K562 (cell line): ENCODE data around the gene SLC38A10. TPM values are rescaled to one million over a fixed set of nuclear protein-coding genes. Genes with fewer than 3 reads are reported as not detected.
A peak's percentile ranks its signal among the peaks of the same experiment; 100 is the strongest.

Experiments used
- ATAC-seq: fragments of 200-7000 bp; cut with Tn5 transposase; 3 replicates; pipeline ENCODE4 v1.9.1; 2020; ENCODE audit warnings: moderate library complexity
- BruUV-seq: library from RNA; stranded (reverse); fragments of 400-500 nt; replicated peaks from 2 replicates; lab custom pipeline; 2021; lab: Mats Ljungman, UMichigan
- CTCF ChIA-PET: fragments of 300-600 bp; formaldehyde crosslinking; extraction: SDS; loops from one replicate; lab custom pipeline; 2021; ENCODE audit warnings: low intra/inter-chr PET ratio; lab: Yijun Ruan, JAX
- POLR2A ChIA-PET: fragments of 300-600, 350-650 bp; sonication (Branson Sonifier 250); formaldehyde crosslinking; extraction: SDS; loops from one replicate; lab custom pipeline; 2021; ENCODE audit warnings: antibody characterized with exemption, inconsistent platforms; lab: Yijun Ruan, JAX
- DNase-seq, 4 experiments: peaks; one replicate each; pipeline versions ENCODE4 v3.0.0 to v3.0.0-alpha.2; 2011 to 2018; ENCODE audit warnings: low spot score in 3 of 4, mixed read lengths in 3 of 4; ENCODE audit errors: extremely low read depth in 1 of 4
- FAIRE-seq: peaks from 2 replicates; lab custom pipeline; 2011; peaks lifted over from hg19 to GRCh38; lab: Jason Lieb, UNC
- H2AFZ ChIP-seq: 2 replicates; pipeline ENCODE4 v1.6.0; 2011; ENCODE audit warnings: low read depth, low read length, control low read depth, inconsistent platforms
- H3K27ac ChIP-seq: fragments of 200-600 bp; 3 replicates; pipeline ENCODE4 v1.8.0; 2011; ENCODE audit warnings: low read depth, mild to moderate bottlenecking, control low read depth, inconsistent platforms, low read length, moderate library complexity, mixed read lengths; ENCODE audit errors: extremely low read depth
- H3K27me3 ChIP-seq, 2 experiments: fragments of 300-600 bp in 1 of 2; 2 replicates in 1 of 2; 3 replicates in 1 of 2; pipeline versions ENCODE4 v1.6.0 to v1.8.0; 2011; ENCODE audit warnings: inconsistent platforms in 2 of 2, low read length in 2 of 2, mild to moderate bottlenecking in 1 of 2, mixed read lengths in 1 of 2, moderate library complexity in 1 of 2; ENCODE audit not compliant: control insufficient read depth in 2 of 2, insufficient read depth in 2 of 2
- H3K36me3 ChIP-seq: fragments of 300-600 bp; 3 replicates; pipeline ENCODE4 v1.8.0; 2011; ENCODE audit warnings: mild to moderate bottlenecking, low read length, inconsistent platforms; ENCODE audit not compliant: control insufficient read depth, insufficient read depth
- H3K4me1 ChIP-seq, 2 experiments: fragments of 200-600 bp in 1 of 2; replicated peaks in 1 of 2; 2 replicates in 1 of 2; 3 replicates in 1 of 2; pipeline versions ENCODE4 v1.5.1 to v1.8.0; 2011; ENCODE audit warnings: inconsistent platforms in 2 of 2, low read length in 2 of 2, mild to moderate bottlenecking in 1 of 2, mixed read lengths in 1 of 2, moderate library complexity in 1 of 2; ENCODE audit not compliant: control insufficient read depth in 2 of 2, insufficient read depth in 2 of 2
- H3K4me2 ChIP-seq: 2 replicates; pipeline ENCODE4 v1.6.1; 2011; ENCODE audit warnings: low read length, control low read depth, inconsistent platforms, mixed read lengths; ENCODE audit not compliant: insufficient read depth
- H3K4me3 ChIP-seq: fragments of 200-600 bp; sonication (generic), shearing (Covaris generic); 2 replicates; pipeline ENCODE4 v1.5.1; 2016; ENCODE audit warnings: control low read depth, inconsistent platforms
- H3K79me2 ChIP-seq: fragments of 200-600 bp; 3 replicates; pipeline ENCODE4 v1.8.0; 2011; ENCODE audit warnings: low read length, inconsistent platforms; ENCODE audit not compliant: control insufficient read depth, insufficient read depth
- H3K9ac ChIP-seq, 2 experiments: 2 replicates each; pipeline versions ENCODE4 v1.6.0 to v1.6.1; 2011; ENCODE audit warnings: low read depth in 2 of 2, low read length in 2 of 2, control low read depth in 1 of 2, inconsistent platforms in 1 of 2, mild to moderate bottlenecking in 1 of 2, mixed read lengths in 1 of 2; ENCODE audit not compliant: insufficient read depth in 1 of 2
- H3K9me1 ChIP-seq: one replicate; pipeline ENCODE4 v1.6.0; 2011; ENCODE audit warnings: inconsistent platforms, mild to moderate bottlenecking, low read length, moderate library complexity; ENCODE audit not compliant: control insufficient read depth, insufficient read depth
- H3K9me3 ChIP-seq: replicated peaks from 2 replicates; pipeline ENCODE4 v1.5.1; 2011; ENCODE audit warnings: low read depth, low read length, inconsistent platforms; ENCODE audit not compliant: control insufficient read depth, insufficient read depth
- H4K20me1 ChIP-seq: replicated peaks from 2 replicates; pipeline ENCODE4 v1.6.1; 2011; ENCODE audit warnings: low read length, inconsistent platforms, mixed read lengths; ENCODE audit not compliant: control insufficient read depth, insufficient read depth
- CBFA2T3 ChIP-seq: fragments of 450-650 bp; IDR thresholded peaks from 2 replicates; pipeline ENCODE4 v1.6.1; 2017
- CBX1 ChIP-seq: sonication (generic); IDR thresholded peaks from 2 replicates; pipeline ENCODE4 v1.6.1; 2016; ENCODE audit warnings: antibody characterized with exemption, low read depth, mild to moderate bottlenecking
- ETS1 ChIP-seq: conservative IDR thresholded peaks from 2 replicates; pipeline ENCODE4 v1.6.1; 2011; ENCODE audit warnings: low read depth, mild to moderate bottlenecking, low read length; ENCODE audit not compliant: control insufficient read depth
- KDM1A ChIP-seq, 2 experiments: fragments of 450-650 bp; IDR thresholded peaks; 2 replicates each; pipeline ENCODE4 v1.6.1; 2016; ENCODE audit warnings: mild to moderate bottlenecking in 2 of 2
- RAD21 ChIP-seq, 2 experiments: fragments of 250-450 bp in 1 of 2; fragments of 450-650 bp in 1 of 2; sonication (Bioruptor Pico) in 1 of 2; formaldehyde crosslinking in 1 of 2; IDR thresholded peaks in 1 of 2; conservative IDR thresholded peaks in 1 of 2; 2 replicates each; pipeline versions ENCODE4 v1.4.0 to v1.8.0; 2020 to 2022; ENCODE audit warnings: mild to moderate bottlenecking in 2 of 2, moderate library complexity in 1 of 2
- SPI1 ChIP-seq: IDR thresholded peaks from 2 replicates; pipeline ENCODE4 v1.6.1; 2011; ENCODE audit warnings: low read depth, low read length, control low read depth, borderline replicate concordance
- TAF7 ChIP-seq: fragments of 450-650 bp; IDR thresholded peaks from 2 replicates; pipeline ENCODE4 v1.6.1; 2016; ENCODE audit warnings: missing genetic modification characterization, missing compliant biosample characterization
- YBX1 ChIP-seq: fragments of 450-650 bp; IDR thresholded peaks from 2 replicates; pipeline ENCODE4 v1.7.1; 2016; ENCODE audit warnings: mild to moderate bottlenecking
- YY1 ChIP-seq, 3 experiments: IDR thresholded peaks; 2 replicates each; pipeline ENCODE4 v1.6.1; 2011; ENCODE audit warnings: low read length in 2 of 3, mild to moderate bottlenecking in 2 of 3, moderate library complexity in 2 of 3, borderline replicate concordance in 1 of 3, control low read depth in 1 of 3, low read depth in 1 of 3; ENCODE audit not compliant: insufficient read depth in 3 of 3, insufficient replicate concordance in 2 of 3, control insufficient read depth in 1 of 3, insufficient read length in 1 of 3; ENCODE audit errors: extremely low read depth in 1 of 3
- ZNF436 ChIP-seq: fragments of 250-450, 450-650 bp; sonication (Bioruptor Pico); formaldehyde crosslinking; IDR thresholded peaks from 2 replicates; pipeline ENCODE4 v1.7.0; 2020; ENCODE audit warnings: mild to moderate bottlenecking
- ZNF583 ChIP-seq: fragments of 250-450 bp; sonication (Bioruptor Pico); IDR thresholded peaks from 2 replicates; pipeline ENCODE4 v1.4.0; 2020
- WGBS: fragments of 100-300 bp; shearing (Covaris generic); methylation state at CpG from one replicate; pipeline ENCODE4 v1.1.6; 2016; ENCODE audit warnings: low coverage, mixed read lengths; ENCODE audit not compliant: insufficient coverage; ENCODE audit errors: missing lambda C conversion rate; 5-methylcytosine and 5-hydroxymethylcytosine counted together
- in situ Hi-C: fragments of 300-500 bp; cut with MboI; formaldehyde crosslinking; loops from 4 replicates; pipeline ENCODE4 v1.15.0; 2018; ENCODE audit warnings: inconsistent platforms, mixed read lengths
- intact Hi-C: fragments of 100-400 bp; cut with micrococcal nuclease; formaldehyde crosslinking; loops from 2 replicates; pipeline ENCODE4 v1.14.2; 2022
- polyA plus RNA-seq, 8 experiments: library from polyadenylated mRNA; depleted of rRNA in 4 of 8; stranded (reverse) in 5 of 8; unstranded in 3 of 8; fragments of >200 nt; fragmentation: Nextera tagmentation in 2 of 8; fragmentation: Illumina TruSeq in 1 of 8; extraction: Ambion mirVana in 2 of 8; extraction: Trizol in 1 of 8; gene quantifications; 2 replicates each; pipeline versions ENCODE4 v1.2.1 to v1.2.3, GENCODE V29; 2011 to 2014; ENCODE audit warnings: inconsistent platforms in 1 of 8, missing spikeins in 1 of 8
- total RNA-seq, 7 experiments: library from RNA; depleted of rRNA in 6 of 7; stranded (reverse); fragments of >200 nt in 6 of 7; fragmentation: Illumina TruSeq in 2 of 7; extraction: Trizol in 2 of 7; gene quantifications; 2 replicates each; pipeline versions ENCODE4 v1.2.1 to v1.2.3, GENCODE V29; 2011 to 2021; ENCODE audit warnings: low replicate concordance in 1 of 7
- TF ChIP-seq, protein P1 (sequence below), 2 experiments: IDR thresholded peaks; 2 replicates each; pipeline ENCODE4 v1.6.1; 2011; ENCODE audit warnings: borderline replicate concordance in 1 of 2, control low read depth in 1 of 2, low read depth in 1 of 2, low read length in 1 of 2, mild to moderate bottlenecking in 1 of 2, mixed read lengths in 1 of 2, moderate library complexity in 1 of 2; ENCODE audit not compliant: insufficient read depth in 1 of 2, insufficient read length in 1 of 2, poor library complexity in 1 of 2, severe bottlenecking in 1 of 2; ENCODE audit errors: extremely low read depth in 1 of 2

Gene SLC38A10
- total and polyA plus RNA-seq, 9 of the 15 experiments (the other 6 are each of a cell fraction or from before 2014, with no cell fraction given) = 0.45 to 54.2 (median 13.8) TPM

GRCh38 chr17:81309859-81310839 is 15.0 kb upstream of the SLC38A10 start (continued):
- TF ChIP-seq RAD21 (CRISPR knock-in tag; conservative IDR thresholded peaks at IDR 0.05 in 1 of 2, IDR thresholded peaks at IDR 0.05 in 1 of 2) = no peak
- TF ChIP-seq, all 486 proteins: peak for 16

GRCh38 chr17:81309140-81309858 is 14.2 kb upstream of the SLC38A10 start:
- BruUV-seq = TSS peak; percentile 87
- Histone ChIP-seq H3K4me1 (peaks cover 22 to 91% of the 10 kb centered on the region in 2 experiments), H3K9me1 (no peaks in the 10 kb centered on the region), H2AFZ (peak overlapping the region; percentile 94), H3K36me3 (no peaks in the 10 kb centered on the region), H3K79me2 (no peaks in the 10 kb centered on the region; the same call in 2 of the 3 replicates), H4K20me1 (no peaks in the 10 kb centered on the region), H3K9me3 (no peaks in the 10 kb centered on the region), H3K4me2 (peak overlapping the region; percentile 87), H3K27ac (peak overlapping the region; percentile 84), H3K27me3 (no peaks in the 10 kb centered on the region), H3K9ac (peak overlapping the region; percentile 73 to 95), H3K4me3 (peak overlapping the region; percentile 42)
- ATAC-seq (peak; percentile 94), FAIRE-seq (peak; percentile 99), DNase-seq (peak; percentile 93 to 96 (median 94))
- in situ Hi-C loops = no loop called here
- WGBS = 1% methylated on average over 22 of the region's 22 CpGs
- intact Hi-C loops = no loop called here
- POLR2A ChIA-PET = interaction anchor here (0.6 to 1.8 kb wide), 11 partner anchors 10 to 203 kb away, joined by 3 to 14 read pairs (median 3); partner anchors contain the start of genes ACTG1, BAHCC1 and SLC38A10
- CTCF ChIA-PET = interaction anchor here (0.6 to 0.9 kb wide), 4 partner anchors 13 to 176 kb away, joined by 3 to 4 read pairs (median 4); no protein-coding TSS in a partner anchor
- TF ChIP-seq ZNF583 (CRISPR knock-in tag) = no peak
- TF ChIP-seq ETS1 = no peak
- TF ChIP-seq, protein P1, sequence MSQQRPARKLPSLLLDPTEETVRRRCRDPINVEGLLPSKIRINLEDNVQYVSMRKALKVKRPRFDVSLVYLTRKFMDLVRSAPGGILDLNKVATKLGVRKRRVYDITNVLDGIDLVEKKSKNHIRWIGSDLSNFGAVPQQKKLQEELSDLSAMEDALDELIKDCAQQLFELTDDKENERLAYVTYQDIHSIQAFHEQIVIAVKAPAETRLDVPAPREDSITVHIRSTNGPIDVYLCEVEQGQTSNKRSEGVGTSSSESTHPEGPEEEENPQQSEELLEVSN (IDR thresholded peaks at IDR 0.05; ENCODE audit: borderline replicate concordance in 1 of 2, extremely low read depth in 1 of 2, insufficient read depth in 1 of 2, insufficient read length in 1 of 2, low read depth in 1 of 2, low read length in 1 of 2, poor library complexity in 1 of 2, severe bottlenecking in 1 of 2) = peak in 1 of 2 experiments; percentile 8
- TF ChIP-seq CBX1 = no peak
- peak; percentile 24; the same call in 1 of the 2 replicates for TF ChIP-seq SPI1
- no peak; the same call in none of the 2 replicates for TF ChIP-seq TAF7
- TF ChIP-seq KDM1A (IDR thresholded peaks at IDR 0.05) = no peak
- no peak for TF ChIP-seq ZNF436 (CRISPR knock-in tag)
- TF ChIP-seq YBX1 = no peak
- TF ChIP-seq YY1 (IDR thresholded peaks at IDR 0.05; ENCODE audit: borderline replicate concordance in 1 of 3, control insufficient read depth in 1 of 3, extremely low read depth in 1 of 3, insufficient read depth in 3 of 3, insufficient read length in 1 of 3, insufficient replicate concordance in 2 of 3, low read depth in 1 of 3, low read length in 2 of 3) = peak in 1 of 3 experiments; percentile 51
- TF ChIP-seq CBFA2T3 = peak; percentile 67
